NCI-H1417 treated with DMSO at 0.1 percent for 48 hours (cell line): ENCODE measurements around the gene SPINK4.

ENCODE experiments used
- DNase-seq: peaks from one replicate; lab custom pipeline; 2025; lab: John Stamatoyannopoulos, UW

Gene SPINK4

GRCh38 chr9:33239921-33240320 is at the start of gene SPINK4:
SPINK4 (plus strand) TSS chr9:33240167; CDS start chr9:33240209, 42 bp downstream.
- no peak for DNase-seq

- no peak for DNase-seq
Observed at GRCh38 chr9:33192493-33193255, 47.3 kb upstream of the SPINK4 start.

GRCh38 chr9:33193818-33194217 is 46.1 kb upstream of the SPINK4 start:
- DNase-seq: no peak

GRCh38 chr9:33196736-33197135 is 43.2 kb upstream of the SPINK4 start:
- DNase-seq: no peak

- DNase-seq: no peak
Observed at GRCh38 chr9:33197279-33198152, 42.5 kb upstream of the SPINK4 start.

GRCh38 chr9:33198165-33198564 is 41.8 kb upstream of the SPINK4 start:
- DNase-seq: no peak

- no peak for DNase-seq
Observed at GRCh38 chr9:33202018-33202417, 37.9 kb upstream of the SPINK4 start.

- no peak for DNase-seq
Observed at GRCh38 chr9:33202552-33203201, 37.3 kb upstream of the SPINK4 start.

GRCh38 chr9:33209394-33209793 is 30.6 kb upstream of the SPINK4 start:
- DNase-seq: no peak

GRCh38 chr9:33210006-33210715 is 29.8 kb upstream of the SPINK4 start:
- no peak for DNase-seq

- DNase-seq: no peak
Observed at GRCh38 chr9:33211695-33212393, 28.1 kb upstream of the SPINK4 start.

- no peak for DNase-seq
Observed at GRCh38 chr9:33220681-33221567, 19.0 kb upstream of the SPINK4 start.

GRCh38 chr9:33221568-33221884 is 18.4 kb upstream of the SPINK4 start:
- no peak for DNase-seq

GRCh38 chr9:33222031-33222430 is 17.9 kb upstream of the SPINK4 start:
- no peak for DNase-seq

- DNase-seq: no peak
Observed at GRCh38 chr9:33223696-33224095, 16.3 kb upstream of the SPINK4 start.

- DNase-seq: no peak
Observed at GRCh38 chr9:33225319-33226147, 14.4 kb upstream of the SPINK4 start.

- no peak for DNase-seq
Observed at GRCh38 chr9:33227008-33227398, 13.0 kb upstream of the SPINK4 start.

GRCh38 chr9:33227741-33228140 is 12.2 kb upstream of the SPINK4 start:
- no peak for DNase-seq

- no peak for DNase-seq
Observed at GRCh38 chr9:33228606-33229005, 11.4 kb upstream of the SPINK4 start.
